RPMI7951 (cell line): ENCODE data around the gene EFEMP2. TPM values are rescaled to one million over a fixed set of nuclear protein-coding genes. Genes with fewer than 3 reads are reported as not detected.
"Not testable (repeated sequence)": the region's sequence is repeated elsewhere in the genome, so short reads cannot be mapped to it uniquely, and the experiment has no call there.

Experiments used
- DNase-seq: peaks from one replicate; pipeline ENCODE4 v3.0.0-alpha.2; 2012; ENCODE audit warnings: low read depth
- total RNA-seq: library from RNA; depleted of rRNA; stranded (reverse); fragments of >200 nt; shearing (Covaris generic); gene quantifications from 2 replicates; pipeline ENCODE4 v1.2.3, GENCODE V29; 2014

EFEMP2 gene
- total RNA-seq, 1 experiment from 2014 or later = 8.4 TPM

- DNase-seq = no peak
Measured at GRCh38 chr11:65854852-65855837, 17.5 kb downstream of the EFEMP2 start.

- DNase-seq = no peak
Measured at GRCh38 chr11:65854161-65854592, 18.4 kb downstream of the EFEMP2 start.

- no peak for DNase-seq
Measured at GRCh38 chr11:65853246-65853979, 19.2 kb downstream of the EFEMP2 start.

- DNase-seq = no peak
Measured at GRCh38 chr11:65852508-65853245, 19.9 kb downstream of the EFEMP2 start.

GRCh38 chr11:65851811-65852507, 20.6 kb downstream of the EFEMP2 start:
- peak; percentile 31 for DNase-seq

- peak; percentile 52 for DNase-seq
Measured at GRCh38 chr11:65851083-65851579, 21.5 kb downstream of the EFEMP2 start.

GRCh38 chr11:65850217-65851082, 22.1 kb downstream of the EFEMP2 start:
- DNase-seq = peak; percentile 39

- DNase-seq = no peak
Measured at GRCh38 chr11:65849771-65850216, 22.8 kb downstream of the EFEMP2 start.

GRCh38 chr11:65849366-65849765, 23.2 kb downstream of the EFEMP2 start:
- DNase-seq = no peak

GRCh38 chr11:65848693-65849092, 23.9 kb downstream of the EFEMP2 start:
- DNase-seq = not testable (repeated sequence)

GRCh38 chr11:65847746-65848145, 24.9 kb downstream of the EFEMP2 start:
- no peak for DNase-seq

GRCh38 chr11:65844231-65844872, 28.2 kb downstream of the EFEMP2 start:
- no peak for DNase-seq

GRCh38 chr11:65843811-65844210, 28.8 kb downstream of the EFEMP2 start:
- DNase-seq = no peak

GRCh38 chr11:65842144-65842543, 30.5 kb downstream of the EFEMP2 start:
- DNase-seq = no peak

GRCh38 chr11:65834202-65834601, 38.4 kb downstream of the EFEMP2 start:
- DNase-seq = no peak

- DNase-seq = peak; percentile 92
Measured at GRCh38 chr11:65833297-65834030, 39.1 kb downstream of the EFEMP2 start, which contains the start of gene SNX32. SNX32 (plus strand) TSS chr11:65833963; CDS start chr11:65834066, 103 bp downstream.

GRCh38 chr11:65832231-65832630, 40.4 kb downstream of the EFEMP2 start:
- DNase-seq = not testable (repeated sequence)

GRCh38 chr11:65829459-65829858, 43.1 kb downstream of the EFEMP2 start:
- DNase-seq = no peak
